K562 (cell line): ENCODE data around the gene ZNF346. TPM values are rescaled to one million over a fixed set of nuclear protein-coding genes. Genes with fewer than 3 reads are reported as not detected.
A peak's percentile ranks its signal among the peaks of the same experiment; 100 is the strongest.

Experiments used
- ARHGAP35 ChIP-seq: fragments of 450-650 bp; IDR thresholded peaks from 2 replicates; pipeline ENCODE4 v1.6.1; 2018; ENCODE audit not compliant: partially characterized antibody
- CCAR2 ChIP-seq: fragments of 200-400 bp; formaldehyde crosslinking; IDR thresholded peaks from 2 replicates; pipeline ENCODE4 v1.6.1; 2017; ENCODE audit warnings: mild to moderate bottlenecking, low read depth, low read length
- CREBBP ChIP-seq: IDR thresholded peaks from one replicate; pipeline ENCODE4 v1.6.1; 2012; ENCODE audit warnings: low read depth, mild to moderate bottlenecking, control low read depth, inconsistent platforms, low read length
- HDGF ChIP-seq: fragments of 450-650 bp; IDR thresholded peaks from 2 replicates; pipeline ENCODE4 v1.6.1; 2016
- HNRNPH1 ChIP-seq: fragments of 200-400 bp; formaldehyde crosslinking; optimal IDR thresholded peaks from 2 replicates; pipeline ENCODE3; 2017; ENCODE audit warnings: low read depth, mild to moderate bottlenecking, low read length, moderate library complexity
- HNRNPLL ChIP-seq: fragments of 200-400 bp; formaldehyde crosslinking; IDR thresholded peaks from 2 replicates; pipeline ENCODE4 v1.6.1; 2017; ENCODE audit warnings: low read length, low read depth, mild to moderate bottlenecking; ENCODE audit not compliant: poor library complexity, severe bottlenecking
- MYNN ChIP-seq, 2 experiments: sonication (generic); formaldehyde crosslinking in 1 of 2; IDR thresholded peaks; 2 replicates each; pipeline versions ENCODE4 v1.5.0 to v1.6.1; 2016 to 2020; ENCODE audit warnings: antibody characterized with exemption in 1 of 2, missing genetic modification reagents in 1 of 2
- NR2C1 ChIP-seq, 2 experiments: fragments of 450-650 bp; IDR thresholded peaks; 2 replicates each; pipeline ENCODE4 v1.6.1; 2017; ENCODE audit warnings: mild to moderate bottlenecking in 2 of 2, antibody characterized with exemption in 1 of 2, inconsistent platforms in 1 of 2, missing compliant biosample characterization in 1 of 2, missing genetic modification characterization in 1 of 2
- NR2C2 ChIP-seq, 2 experiments: fragments of 200-800 bp in 1 of 2; sonication (Bioruptor generic) in 1 of 2; sonication (generic) in 1 of 2; formaldehyde crosslinking in 1 of 2; IDR thresholded peaks; 2 replicates each; pipeline versions ENCODE4 v1.6.1 to v1.8.0; 2016 to 2022; ENCODE audit warnings: mild to moderate bottlenecking in 1 of 2, missing compliant biosample characterization in 1 of 2, missing genetic modification characterization in 1 of 2, missing genetic modification reagents in 1 of 2
- NR2F6 ChIP-seq: fragments of 450-650 bp; formaldehyde crosslinking; IDR thresholded peaks from 2 replicates; pipeline ENCODE4 v1.4.0; 2020; ENCODE audit warnings: mild to moderate bottlenecking
- PCBP2 ChIP-seq: fragments of 200-400 bp; formaldehyde crosslinking; IDR thresholded peaks from 2 replicates; pipeline ENCODE4 v1.6.1; 2018; ENCODE audit warnings: low read length, low read depth, mild to moderate bottlenecking, moderate library complexity; ENCODE audit not compliant: poor library complexity, severe bottlenecking
- POLR3G ChIP-seq: IDR thresholded peaks from 2 replicates; pipeline ENCODE4 v1.6.1; 2011; ENCODE audit not compliant: insufficient read length, insufficient replicate concordance; ENCODE audit errors: extremely low read depth
- U2AF1 ChIP-seq: fragments of 200-400 bp; formaldehyde crosslinking; optimal IDR thresholded peaks from 2 replicates; pipeline ENCODE3; 2017; ENCODE audit warnings: mild to moderate bottlenecking, low read depth, low read length, moderate library complexity
- YBX1 ChIP-seq: fragments of 450-650 bp; IDR thresholded peaks from 2 replicates; pipeline ENCODE4 v1.7.1; 2016; ENCODE audit warnings: mild to moderate bottlenecking
- YY1 ChIP-seq, 3 experiments: IDR thresholded peaks; 2 replicates each; pipeline ENCODE4 v1.6.1; 2011; ENCODE audit warnings: low read length in 2 of 3, mild to moderate bottlenecking in 2 of 3, moderate library complexity in 2 of 3, borderline replicate concordance in 1 of 3, control low read depth in 1 of 3, low read depth in 1 of 3; ENCODE audit not compliant: insufficient read depth in 3 of 3, insufficient replicate concordance in 2 of 3, control insufficient read depth in 1 of 3, insufficient read length in 1 of 3; ENCODE audit errors: extremely low read depth in 1 of 3
- ZNF347 ChIP-seq: fragments of 450-650 bp; formaldehyde crosslinking; IDR thresholded peaks from 2 replicates; pipeline ENCODE4 v1.4.0; 2020; ENCODE audit warnings: low read depth, mild to moderate bottlenecking, moderate library complexity
- ZNF76 ChIP-seq: fragments of 250-450 bp; sonication (Bioruptor Pico); IDR thresholded peaks from 2 replicates; pipeline ENCODE4 v1.4.0; 2020; ENCODE audit warnings: mild to moderate bottlenecking, moderate library complexity, borderline replicate concordance
- polyA plus RNA-seq, 8 experiments: library from polyadenylated mRNA; depleted of rRNA in 4 of 8; stranded (reverse) in 5 of 8; unstranded in 3 of 8; fragments of >200 nt; fragmentation: Nextera tagmentation in 2 of 8; fragmentation: Illumina TruSeq in 1 of 8; extraction: Ambion mirVana in 2 of 8; extraction: Trizol in 1 of 8; gene quantifications; 2 replicates each; pipeline versions ENCODE4 v1.2.1 to v1.2.3, GENCODE V29; 2011 to 2014; ENCODE audit warnings: inconsistent platforms in 1 of 8, missing spikeins in 1 of 8
- total RNA-seq, 7 experiments: library from RNA; depleted of rRNA in 6 of 7; stranded (reverse); fragments of >200 nt in 6 of 7; fragmentation: Illumina TruSeq in 2 of 7; extraction: Trizol in 2 of 7; gene quantifications; 2 replicates each; pipeline versions ENCODE4 v1.2.1 to v1.2.3, GENCODE V29; 2011 to 2021; ENCODE audit warnings: low replicate concordance in 1 of 7
- TF ChIP-seq, protein P1 (sequence below): sonication (generic); formaldehyde crosslinking; IDR thresholded peaks from 2 replicates; pipeline ENCODE4 v1.8.0; 2022; ENCODE audit warnings: missing genetic modification reagents, mild to moderate bottlenecking, borderline replicate concordance
- TF ChIP-seq, protein P2 (sequence below): fragments of 450-650 bp; IDR thresholded peaks from 2 replicates; pipeline ENCODE4 v1.6.1; 2017; ENCODE audit warnings: mild to moderate bottlenecking, moderate library complexity
- TF ChIP-seq, protein P3 (sequence below), 2 experiments: fragments of 450-650 bp; IDR thresholded peaks; 2 replicates each; pipeline ENCODE4 v1.6.1; 2016

ZNF346 gene
- total and polyA plus RNA-seq, 9 of the 15 experiments (the other 6 are each of a cell fraction or from before 2014, with no cell fraction given) = 5.0 to 25.1 (median 20.1) TPM

DNA sequence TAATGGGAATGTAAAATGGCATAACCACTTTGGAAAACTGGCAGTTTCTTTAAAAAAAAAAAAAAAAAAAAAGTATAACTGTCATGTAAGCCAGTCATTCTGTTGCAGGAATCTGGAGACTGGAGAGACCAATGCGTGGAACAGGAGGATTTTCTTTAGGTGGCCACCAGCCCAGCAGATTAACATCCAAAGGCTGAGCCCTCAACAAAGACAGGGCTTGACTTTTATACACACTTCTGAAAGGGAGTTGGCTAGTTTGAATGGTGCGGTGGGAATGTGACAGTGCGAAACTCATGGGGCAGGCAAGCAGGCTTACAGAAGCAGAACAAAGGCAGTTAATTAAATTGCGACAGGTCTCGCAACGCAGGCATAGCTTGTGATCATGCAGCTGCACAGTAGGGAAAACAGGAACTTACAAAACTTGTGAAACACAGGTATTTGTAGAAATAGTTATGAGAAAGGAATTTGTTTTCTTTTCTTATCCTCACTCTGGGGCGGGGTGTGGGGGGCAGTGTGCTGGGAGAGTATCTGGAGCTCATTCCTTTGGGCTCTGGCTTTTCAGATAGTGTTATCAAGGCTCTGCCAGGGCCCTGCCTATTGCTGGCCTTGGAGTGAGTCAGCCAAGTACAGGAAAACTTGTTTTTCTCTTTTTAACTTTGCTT is 27.9 kb upstream of the ZNF346 start (continued):
- TF ChIP-seq YBX1 = no peak
- TF ChIP-seq ARHGAP35 = no peak
- TF ChIP-seq HNRNPH1 = no peak
- no peak for TF ChIP-seq CCAR2
- TF ChIP-seq POLR3G = no peak
- no peak; the same call in 1 of the 2 replicates for TF ChIP-seq MYNN (IDR thresholded peaks at IDR 0.05)
- TF ChIP-seq MYNN (CRISPR knock-in tag; IDR thresholded peaks at IDR 0.05) = no peak
- TF ChIP-seq, protein P1, sequence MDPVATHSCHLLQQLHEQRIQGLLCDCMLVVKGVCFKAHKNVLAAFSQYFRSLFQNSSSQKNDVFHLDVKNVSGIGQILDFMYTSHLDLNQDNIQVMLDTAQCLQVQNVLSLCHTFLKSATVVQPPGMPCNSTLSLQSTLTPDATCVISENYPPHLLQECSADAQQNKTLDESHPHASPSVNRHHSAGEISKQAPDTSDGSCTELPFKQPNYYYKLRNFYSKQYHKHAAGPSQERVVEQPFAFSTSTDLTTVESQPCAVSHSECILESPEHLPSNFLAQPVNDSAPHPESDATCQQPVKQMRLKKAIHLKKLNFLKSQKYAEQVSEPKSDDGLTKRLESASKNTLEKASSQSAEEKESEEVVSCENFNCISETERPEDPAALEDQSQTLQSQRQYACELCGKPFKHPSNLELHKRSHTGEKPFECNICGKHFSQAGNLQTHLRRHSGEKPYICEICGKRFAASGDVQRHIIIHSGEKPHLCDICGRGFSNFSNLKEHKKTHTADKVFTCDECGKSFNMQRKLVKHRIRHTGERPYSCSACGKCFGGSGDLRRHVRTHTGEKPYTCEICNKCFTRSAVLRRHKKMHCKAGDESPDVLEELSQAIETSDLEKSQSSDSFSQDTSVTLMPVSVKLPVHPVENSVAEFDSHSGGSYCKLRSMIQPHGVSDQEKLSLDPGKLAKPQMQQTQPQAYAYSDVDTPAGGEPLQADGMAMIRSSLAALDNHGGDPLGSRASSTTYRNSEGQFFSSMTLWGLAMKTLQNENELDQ = no peak
- TF ChIP-seq ZNF347 (CRISPR knock-in tag) = no peak
- no peak for TF ChIP-seq HNRNPLL
- no peak for TF ChIP-seq NR2F6
- TF ChIP-seq, protein P2, sequence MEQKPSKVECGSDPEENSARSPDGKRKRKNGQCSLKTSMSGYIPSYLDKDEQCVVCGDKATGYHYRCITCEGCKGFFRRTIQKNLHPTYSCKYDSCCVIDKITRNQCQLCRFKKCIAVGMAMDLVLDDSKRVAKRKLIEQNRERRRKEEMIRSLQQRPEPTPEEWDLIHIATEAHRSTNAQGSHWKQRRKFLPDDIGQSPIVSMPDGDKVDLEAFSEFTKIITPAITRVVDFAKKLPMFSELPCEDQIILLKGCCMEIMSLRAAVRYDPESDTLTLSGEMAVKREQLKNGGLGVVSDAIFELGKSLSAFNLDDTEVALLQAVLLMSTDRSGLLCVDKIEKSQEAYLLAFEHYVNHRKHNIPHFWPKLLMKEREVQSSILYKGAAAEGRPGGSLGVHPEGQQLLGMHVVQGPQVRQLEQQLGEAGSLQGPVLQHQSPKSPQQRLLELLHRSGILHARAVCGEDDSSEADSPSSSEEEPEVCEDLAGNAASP = no peak
- no peak for TF ChIP-seq NR2C2 (CRISPR knock-in tag; IDR thresholded peaks at IDR 0.05)
- no peak; the same call in 1 of the 2 replicates for TF ChIP-seq NR2C2 (tag; IDR thresholded peaks at IDR 0.05)
- no peak for TF ChIP-seq HDGF
- no peak for TF ChIP-seq CREBBP
- TF ChIP-seq ZNF76 (CRISPR knock-in tag) = peak; percentile 71; the same call in 1 of the 2 replicates
- TF ChIP-seq PCBP2 = no peak
- TF ChIP-seq, protein P3, sequence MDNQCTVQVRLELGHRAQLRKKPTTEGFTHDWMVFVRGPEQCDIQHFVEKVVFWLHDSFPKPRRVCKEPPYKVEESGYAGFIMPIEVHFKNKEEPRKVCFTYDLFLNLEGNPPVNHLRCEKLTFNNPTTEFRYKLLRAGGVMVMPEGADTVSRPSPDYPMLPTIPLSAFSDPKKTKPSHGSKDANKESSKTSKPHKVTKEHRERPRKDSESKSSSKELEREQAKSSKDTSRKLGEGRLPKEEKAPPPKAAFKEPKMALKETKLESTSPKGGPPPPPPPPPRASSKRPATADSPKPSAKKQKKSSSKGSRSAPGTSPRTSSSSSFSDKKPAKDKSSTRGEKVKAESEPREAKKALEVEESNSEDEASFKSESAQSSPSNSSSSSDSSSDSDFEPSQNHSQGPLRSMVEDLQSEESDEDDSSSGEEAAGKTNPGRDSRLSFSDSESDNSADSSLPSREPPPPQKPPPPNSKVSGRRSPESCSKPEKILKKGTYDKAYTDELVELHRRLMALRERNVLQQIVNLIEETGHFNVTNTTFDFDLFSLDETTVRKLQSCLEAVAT (IDR thresholded peaks at IDR 0.05) = peak; percentile 79 to 91; a peak in 3 of 4 replicates
- no peak for TF ChIP-seq U2AF1
- no peak; the same call in 1 of the 2 replicates for TF ChIP-seq NR2C1 (IDR thresholded peaks at IDR 0.05)
- peak; percentile 54 for TF ChIP-seq NR2C1 (tag; IDR thresholded peaks at IDR 0.05)
- TF ChIP-seq YY1 (IDR thresholded peaks at IDR 0.05; ENCODE audit: borderline replicate concordance in 1 of 3, control insufficient read depth in 1 of 3, extremely low read depth in 1 of 3, insufficient read depth in 3 of 3, insufficient read length in 1 of 3, insufficient replicate concordance in 2 of 3, low read depth in 1 of 3, low read length in 2 of 3) = peak in 1 of 3 experiments; percentile 26
